Neural crest cell (in vitro differentiated cells): ENCODE data around the gene PTMS. TPM values are rescaled to one million over a fixed set of nuclear protein-coding genes. Genes with fewer than 3 reads are reported as not detected.

ENCODE experiments used
- DNase-seq: peaks from one replicate; pipeline ENCODE4 v3.0.0; 2021; ENCODE audit warnings: low read depth, mixed read lengths, low spot score
- H3K27ac Mint-ChIP-seq: one replicate; pipeline ENCODE4 v1.8.0; 2021; ENCODE audit warnings: mild to moderate bottlenecking, mixed read lengths; ENCODE audit not compliant: unreplicated experiment
- H3K27me3 Mint-ChIP-seq: 2 replicates; pipeline ENCODE4 v1.8.0; 2021; ENCODE audit warnings: low read depth, mild to moderate bottlenecking, mixed read lengths
- H3K36me3 Mint-ChIP-seq: 2 replicates; pipeline ENCODE4 v1.8.0; 2021; ENCODE audit warnings: low read depth, mild to moderate bottlenecking, mixed read lengths
- H3K4me1 Mint-ChIP-seq: 2 replicates; pipeline ENCODE4 v1.8.0; 2021; ENCODE audit warnings: mixed read lengths
- H3K4me3 Mint-ChIP-seq: one replicate; pipeline ENCODE4 v1.8.0; 2021; ENCODE audit warnings: mild to moderate bottlenecking, mixed read lengths
- H3K9me3 Mint-ChIP-seq: 2 replicates; pipeline ENCODE4 v1.8.0; 2021; ENCODE audit warnings: mixed read lengths
- CTCF ChIP-seq: fragments of 200-600 bp; sonication (generic); conservative IDR thresholded peaks from 2 replicates; pipeline ENCODE4 v1.5.0; 2021; ENCODE audit warnings: antibody characterized with exemption, mild to moderate bottlenecking
- total RNA-seq: library from RNA; stranded (reverse); gene quantifications from 2 replicates; pipeline ENCODE4 v1.2.1, GENCODE V29; 2021

Gene PTMS
- total RNA-seq, 1 donor from 2014 or later, result 669 TPM

GRCh38 chr12:6813363-6813762 lies 47.2 kb downstream of the PTMS start:
- no peak overlapping the region for H3K27ac Mint-ChIP-seq
- no peaks in the 10 kb centered on the region for H3K27me3 Mint-ChIP-seq
- peaks cover 36% of the 10 kb centered on the region for H3K4me1 Mint-ChIP-seq
- H3K9me3 Mint-ChIP-seq, result no peaks in the 10 kb centered on the region
- H3K36me3 Mint-ChIP-seq, result peaks cover 3% of the 10 kb centered on the region
- DNase-seq, result no peak
- no peak for TF ChIP-seq CTCF
- no peak overlapping the region for H3K4me3 Mint-ChIP-seq

- peaks cover 3% of the 10 kb centered on the region for H3K36me3 Mint-ChIP-seq
Observed at GRCh38 chr12:6816598-6816997, 50.4 kb downstream of the PTMS start.

GRCh38 chr12:6817098-6817497 lies 50.9 kb downstream of the PTMS start:
- H3K27me3 Mint-ChIP-seq, result no peaks in the 10 kb centered on the region

More at GRCh38 chr12:6816598-6816997, 50.4 kb downstream of the PTMS start:
- TF ChIP-seq CTCF, result no peak
- Mint-ChIP-seq H3K9me3 (no peaks in the 10 kb centered on the region), H3K27ac (no peak overlapping the region), H3K4me1 (peaks cover 59% of the 10 kb centered on the region), H3K27me3 (no peaks in the 10 kb centered on the region), H3K4me3 (no peak overlapping the region)
- DNase-seq, result no peak

GRCh38 chr12:6817662-6818157 lies 51.5 kb downstream of the PTMS start:
- no peak for TF ChIP-seq CTCF
- H3K4me1 Mint-ChIP-seq, result peaks cover 65% of the 10 kb centered on the region
- no peak for DNase-seq
- H3K27ac Mint-ChIP-seq, result peak overlapping the region; percentile 4
- H3K36me3 Mint-ChIP-seq, result peaks cover 3% of the 10 kb centered on the region
- H3K9me3 Mint-ChIP-seq, result no peaks in the 10 kb centered on the region
- peak overlapping the region; percentile 21 for H3K4me3 Mint-ChIP-seq
- no peaks in the 10 kb centered on the region for H3K27me3 Mint-ChIP-seq

More at GRCh38 chr12:6817098-6817497, 50.9 kb downstream of the PTMS start:
- Mint-ChIP-seq H3K36me3 (peaks cover 3% of the 10 kb centered on the region), H3K4me1 (peaks cover 62% of the 10 kb centered on the region), H3K9me3 (no peaks in the 10 kb centered on the region), H3K4me3 (peak overlapping the region; percentile 62), H3K27ac (no peak overlapping the region)
- TF ChIP-seq CTCF, result no peak
- no peak for DNase-seq

- Mint-ChIP-seq H3K27ac (peak overlapping the region; percentile 78), H3K4me1 (peaks cover 69% of the 10 kb centered on the region), H3K4me3 (peak overlapping the region; percentile 58), H3K36me3 (peaks cover 3% of the 10 kb centered on the region), H3K27me3 (no peaks in the 10 kb centered on the region), H3K9me3 (no peaks in the 10 kb centered on the region)
- no peak for TF ChIP-seq CTCF
- DNase-seq, result no peak
Observed at GRCh38 chr12:6818222-6818621, 52.1 kb downstream of the PTMS start.
